Natural killer cell (primary cell): ENCODE measurements around the gene ATP2A1. TPM values are rescaled to one million over a fixed set of nuclear protein-coding genes. Genes with fewer than 3 reads are reported as not detected.
"Not testable (repeated sequence)": the region's sequence is repeated elsewhere in the genome, so short reads cannot be mapped to it uniquely, and the experiment has no call there.

Experiments used
- ATAC-seq, 3 donors: fragments of 150-1000 bp in 2 of 3; fragments of 200-7000 bp in 1 of 3; cut with Tn5 transposase; 1 replicate in 1 of 3; 2 replicates in 2 of 3; pipeline ENCODE4 v1.10.0; 2021; ENCODE audit warnings: mild to moderate bottlenecking in 2 of 3, moderate library complexity in 2 of 3
- DNase-seq, 2 donors: peaks; one replicate each; pipeline versions ENCODE4 v3.0.0 to v3.0.0-alpha.2; 2013 to 2021; ENCODE audit warnings: mixed read lengths in 1 of 2
- H3K27ac ChIP-seq: one replicate; pipeline ENCODE4 v1.5.1; 2013; ENCODE audit warnings: mild to moderate bottlenecking, low read length
- H3K27me3 ChIP-seq: one replicate; pipeline ENCODE4 v1.6.1; 2013; ENCODE audit warnings: low read length; ENCODE audit not compliant: control insufficient read depth, insufficient read depth
- H3K36me3 ChIP-seq: one replicate; pipeline ENCODE4 v1.6.1; 2013; ENCODE audit warnings: low read length; ENCODE audit not compliant: control insufficient read depth, insufficient read depth
- H3K4me1 ChIP-seq: one replicate; pipeline ENCODE4 v1.6.1; 2013; ENCODE audit warnings: low read length; ENCODE audit not compliant: control insufficient read depth, insufficient read depth
- H3K4me3 ChIP-seq: one replicate; pipeline ENCODE4 v1.5.1; 2013; ENCODE audit warnings: low read length
- H3K9me3 ChIP-seq: one replicate; pipeline ENCODE4 v1.6.1; 2013; ENCODE audit warnings: low read length; ENCODE audit not compliant: control insufficient read depth, insufficient read depth
- H3K27ac Mint-ChIP-seq, 2 donors: one replicate each; pipeline ENCODE4 v1.8.0; 2022; ENCODE audit warnings: mild to moderate bottlenecking in 2 of 2, mixed read lengths in 2 of 2, moderate library complexity in 1 of 2
- H3K27me3 Mint-ChIP-seq, 2 donors: one replicate each; pipeline ENCODE4 v1.8.0; 2022; ENCODE audit warnings: low read depth in 2 of 2, mixed read lengths in 2 of 2
- H3K36me3 Mint-ChIP-seq: one replicate; pipeline ENCODE4 v1.8.0; 2022; ENCODE audit warnings: mixed read lengths
- H3K4me1 Mint-ChIP-seq, 2 donors: one replicate each; pipeline ENCODE4 v1.8.0; 2022; ENCODE audit warnings: mixed read lengths in 2 of 2
- H3K4me3 Mint-ChIP-seq: one replicate; pipeline ENCODE4 v1.8.0; 2022; ENCODE audit warnings: mild to moderate bottlenecking, moderate library complexity, mixed read lengths
- H3K9me3 Mint-ChIP-seq, 2 donors: one replicate each; pipeline ENCODE4 v1.8.0; 2022; ENCODE audit warnings: mixed read lengths in 2 of 2
- WGBS: methylation state at CpG from one replicate; pipeline ENCODE4 v1.1.7; 2013; ENCODE audit warnings: missing lambda C conversion rate; ENCODE audit not compliant: insufficient coverage; 5-methylcytosine and 5-hydroxymethylcytosine counted together
- intact Hi-C: fragments of 100-400 bp; cut with micrococcal nuclease; formaldehyde crosslinking; loops from one replicate; pipeline ENCODE4 v1.14.2; 2022
- total RNA-seq, 4 donors: library from RNA; stranded (reverse); fragments of 120-200 nt in 1 of 4; gene quantifications; one replicate each; pipeline versions ENCODE4 v1.2.3 to v1.2.4, GENCODE V29; 2013 to 2022
- TF ChIP-seq, protein P1 (sequence below): fragments of 200-600 bp; IDR thresholded peaks from one replicate; pipeline ENCODE4 v1.8.0; 2022; ENCODE audit warnings: antibody characterized with exemption

The ATP2A1 gene
- total RNA-seq, 3 donors from 2014 or later (not counting 1 experiment from before 2014, with no cell fraction given), result 0.75 to 2.5 (median 1.3) TPM

DNA sequence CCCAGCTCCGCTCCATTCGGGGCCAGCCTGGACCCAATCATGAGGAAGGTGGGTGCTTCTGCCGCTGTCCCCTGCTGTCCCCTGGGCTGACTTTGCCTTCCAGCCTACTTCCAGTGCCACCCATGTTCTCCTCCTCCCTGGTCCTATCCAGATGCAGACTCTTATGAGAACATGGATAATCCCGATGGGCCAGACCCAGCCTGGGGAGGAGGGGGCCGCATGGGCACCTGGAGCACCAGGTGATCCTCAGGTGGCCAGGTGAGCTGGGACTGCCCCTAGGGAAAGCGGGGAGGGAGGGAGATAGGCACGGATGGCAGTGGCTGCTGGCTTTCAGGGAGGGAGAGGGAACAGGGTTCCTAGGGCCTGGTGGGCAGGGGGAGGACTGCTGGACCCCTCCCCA, 60.4 kb downstream of the ATP2A1 start:
- ATAC-seq, result no peak
- 93% methylated on average over 7 of the region's 7 CpGs for WGBS

DNA sequence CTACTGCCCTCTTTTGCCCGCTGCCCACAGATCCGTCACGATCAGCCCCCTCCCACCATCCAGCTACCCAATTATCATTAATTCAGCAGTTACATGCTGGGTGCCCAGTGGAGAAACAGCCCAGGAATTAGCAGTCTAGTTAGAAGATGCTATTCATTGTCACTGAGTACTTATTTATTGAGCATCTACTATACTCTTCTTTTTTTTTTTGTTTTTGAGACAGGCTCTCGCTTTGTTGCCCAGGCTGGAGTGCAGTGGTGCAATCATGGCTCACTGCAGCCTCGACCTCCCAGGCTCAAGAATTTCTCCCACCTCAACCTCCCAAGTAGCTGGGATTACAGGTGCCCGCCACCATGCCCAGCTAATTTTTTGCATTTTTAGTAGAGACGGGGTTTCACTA, 61.5 kb downstream of the ATP2A1 start:
- H3K9me3 ChIP-seq, DNase-seq, H3K36me3 Mint-ChIP-seq, H3K36me3 ChIP-seq, H3K9me3 Mint-ChIP-seq, H3K27me3 ChIP-seq, H3K27ac ChIP-seq, H3K4me3 ChIP-seq, intact Hi-C loops, ATAC-seq, H3K4me3 Mint-ChIP-seq, H3K27me3 Mint-ChIP-seq, H3K27ac Mint-ChIP-seq: not testable (repeated sequence)
- peaks cover 15 to 22% of the 10 kb centered on the region in 2 donors for H3K4me1 Mint-ChIP-seq
- 93% methylated on average over 7 of the region's 7 CpGs for WGBS
- H3K4me1 ChIP-seq, result peaks cover 19% of the 10 kb centered on the region

More for the DNA sequence above, 60.4 kb downstream of the ATP2A1 start:
- H3K4me3 Mint-ChIP-seq, result no peak overlapping the region
- H3K36me3 Mint-ChIP-seq, result no peaks in the 10 kb centered on the region
- H3K27ac Mint-ChIP-seq, result no peak overlapping the region
- no peaks in the 10 kb centered on the region for H3K9me3 Mint-ChIP-seq
- Histone ChIP-seq H3K27ac (no peak overlapping the region), H3K27me3 (no peaks in the 10 kb centered on the region), H3K4me3 (no peak overlapping the region), H3K36me3 (no peaks in the 10 kb centered on the region), H3K4me1 (peaks cover 19% of the 10 kb centered on the region), H3K9me3 (no peaks in the 10 kb centered on the region)
- TF ChIP-seq, protein P1, sequence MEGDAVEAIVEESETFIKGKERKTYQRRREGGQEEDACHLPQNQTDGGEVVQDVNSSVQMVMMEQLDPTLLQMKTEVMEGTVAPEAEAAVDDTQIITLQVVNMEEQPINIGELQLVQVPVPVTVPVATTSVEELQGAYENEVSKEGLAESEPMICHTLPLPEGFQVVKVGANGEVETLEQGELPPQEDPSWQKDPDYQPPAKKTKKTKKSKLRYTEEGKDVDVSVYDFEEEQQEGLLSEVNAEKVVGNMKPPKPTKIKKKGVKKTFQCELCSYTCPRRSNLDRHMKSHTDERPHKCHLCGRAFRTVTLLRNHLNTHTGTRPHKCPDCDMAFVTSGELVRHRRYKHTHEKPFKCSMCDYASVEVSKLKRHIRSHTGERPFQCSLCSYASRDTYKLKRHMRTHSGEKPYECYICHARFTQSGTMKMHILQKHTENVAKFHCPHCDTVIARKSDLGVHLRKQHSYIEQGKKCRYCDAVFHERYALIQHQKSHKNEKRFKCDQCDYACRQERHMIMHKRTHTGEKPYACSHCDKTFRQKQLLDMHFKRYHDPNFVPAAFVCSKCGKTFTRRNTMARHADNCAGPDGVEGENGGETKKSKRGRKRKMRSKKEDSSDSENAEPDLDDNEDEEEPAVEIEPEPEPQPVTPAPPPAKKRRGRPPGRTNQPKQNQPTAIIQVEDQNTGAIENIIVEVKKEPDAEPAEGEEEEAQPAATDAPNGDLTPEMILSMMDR, result no peak
- intact Hi-C loops, result no loop called here
- peaks cover 15 to 29% of the 10 kb centered on the region in 2 donors for H3K4me1 Mint-ChIP-seq
- no peaks in the 10 kb centered on the region for H3K27me3 Mint-ChIP-seq
- DNase-seq, result no peak

DNA sequence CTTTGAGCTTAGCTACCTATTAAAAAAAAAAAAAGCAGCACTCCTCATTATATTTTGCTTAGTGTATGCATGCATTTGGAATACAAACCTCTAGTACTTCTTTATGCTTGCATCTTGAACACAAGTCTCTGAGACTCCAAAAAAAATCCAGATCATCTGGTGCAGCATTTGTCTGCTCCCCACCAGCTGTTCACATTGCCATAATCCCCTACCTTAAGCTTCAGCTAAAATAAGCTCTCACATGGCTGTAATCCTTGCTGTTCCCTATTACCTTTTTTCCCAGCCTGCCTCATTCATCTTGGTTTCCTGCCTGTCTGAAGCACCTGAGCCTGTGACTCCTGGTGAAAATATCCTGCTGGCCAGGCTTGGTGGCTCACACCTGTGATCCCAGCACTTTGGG, 65.0 kb downstream of the ATP2A1 start:
- H3K27ac ChIP-seq, result no peak overlapping the region
- Mint-ChIP-seq H3K4me3 (no peak overlapping the region), H3K27ac (no peak overlapping the region), H3K27me3 (no peaks in the 10 kb centered on the region), H3K4me1 (peaks cover 8 to 13% of the 10 kb centered on the region in 2 donors), H3K9me3 (no peaks in the 10 kb centered on the region), H3K36me3 (no peaks in the 10 kb centered on the region)
- peaks cover 12% of the 10 kb centered on the region for H3K4me1 ChIP-seq
- H3K36me3 ChIP-seq, result no peaks in the 10 kb centered on the region
- intact Hi-C loops, result no loop called here
- H3K27me3 ChIP-seq, result no peaks in the 10 kb centered on the region
- TF ChIP-seq, protein P1, result no peak
- no peaks in the 10 kb centered on the region for H3K9me3 ChIP-seq
- no peak for DNase-seq
- H3K4me3 ChIP-seq, result no peak overlapping the region
- ATAC-seq, result no peak

DNA sequence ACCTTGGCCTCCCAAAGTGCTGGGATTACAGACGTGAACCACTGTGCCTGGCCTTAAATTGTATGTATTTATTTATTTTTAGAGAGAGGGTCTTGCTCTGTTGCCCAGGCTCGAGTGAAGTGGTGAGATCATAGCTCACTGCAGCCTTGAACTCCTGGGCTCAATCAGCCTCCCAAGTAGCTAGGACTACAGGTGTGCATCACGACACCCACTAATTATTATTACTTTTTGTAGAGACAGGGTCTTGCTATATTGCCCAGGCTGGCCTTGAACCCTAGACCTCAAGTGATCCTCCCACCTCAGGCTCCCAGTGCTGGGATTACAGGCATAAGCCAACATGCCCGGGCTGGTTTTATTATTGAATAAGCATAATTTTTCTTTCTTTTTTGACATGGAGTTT, 68.4 kb downstream of the ATP2A1 start:
- no peak overlapping the region for H3K4me3 Mint-ChIP-seq
- no peak overlapping the region for H3K27ac Mint-ChIP-seq
- H3K4me1 Mint-ChIP-seq, result peaks cover 18 to 24% of the 10 kb centered on the region in 2 donors
- Histone ChIP-seq H3K27me3 (no peaks in the 10 kb centered on the region), H3K4me3 (no peak overlapping the region), H3K27ac (no peak overlapping the region), H3K4me1 (peaks cover 23% of the 10 kb centered on the region), H3K9me3 (no peaks in the 10 kb centered on the region), H3K36me3 (no peaks in the 10 kb centered on the region)
- H3K9me3 Mint-ChIP-seq, result no peaks in the 10 kb centered on the region
- no peaks in the 10 kb centered on the region for H3K36me3 Mint-ChIP-seq
- TF ChIP-seq, protein P1, result no peak
- no peaks in the 10 kb centered on the region for H3K27me3 Mint-ChIP-seq
- DNase-seq (no peak), ATAC-seq (no peak)
- intact Hi-C loops, result loop anchor here (5.0 kb wide), 1 partner anchor 124 kb away; the partner anchor contains the start of gene ATXN2L
- 93% methylated on average over 4 of the region's 4 CpGs for WGBS
